Right lung (tissue), 5 donors: ENCODE results near the gene ARPP21. TPM values are rescaled to one million over a fixed set of nuclear protein-coding genes. Genes with fewer than 3 reads are reported as not detected.

Source experiments
- DNase-seq, 2 donors: peaks; one replicate each; pipeline ENCODE4 v3.0.0-alpha.2; 2013
- polyA plus RNA-seq, 5 donors: library from polyadenylated mRNA; unstranded; fragments of 120-200 nt; gene quantifications; one replicate each; pipeline versions ENCODE4 v1.2.1 to v1.2.3, GENCODE V29; 2013; ENCODE audit warnings: inconsistent platforms in 1 of 5, low replicate concordance in 1 of 5; ENCODE audit not compliant: insufficient read length in 5 of 5, insufficient read depth in 1 of 5

Gene ARPP21
- polyA plus RNA-seq, 5 donors: 0.20 to 6.4 (median 0.45) TPM; not detected in 1

DNA sequence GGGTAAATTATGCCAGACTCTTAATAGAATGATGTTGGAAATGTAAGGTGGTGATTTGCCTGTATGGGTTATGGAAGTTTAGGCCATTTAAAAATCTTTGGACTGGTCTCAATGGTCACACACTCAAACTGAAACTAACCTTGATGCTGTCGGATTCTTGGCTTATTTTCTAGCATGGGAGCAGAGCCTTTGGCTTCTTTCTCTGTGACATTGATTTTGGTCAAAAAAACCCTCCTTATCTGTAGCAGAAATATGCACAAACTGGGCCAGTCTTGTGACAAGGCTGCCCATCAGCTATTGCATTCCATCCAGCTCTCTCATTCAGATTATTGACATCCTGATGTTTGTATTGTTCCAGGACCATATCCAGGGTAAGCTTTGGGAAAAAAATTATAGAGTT is 35.9 kb downstream of the ARPP21 start:
- DNase-seq: no peak

- DNase-seq: no peak
Measured at GRCh38 chr3:35675621-35676020, 36.3 kb downstream of the ARPP21 start.

DNA sequence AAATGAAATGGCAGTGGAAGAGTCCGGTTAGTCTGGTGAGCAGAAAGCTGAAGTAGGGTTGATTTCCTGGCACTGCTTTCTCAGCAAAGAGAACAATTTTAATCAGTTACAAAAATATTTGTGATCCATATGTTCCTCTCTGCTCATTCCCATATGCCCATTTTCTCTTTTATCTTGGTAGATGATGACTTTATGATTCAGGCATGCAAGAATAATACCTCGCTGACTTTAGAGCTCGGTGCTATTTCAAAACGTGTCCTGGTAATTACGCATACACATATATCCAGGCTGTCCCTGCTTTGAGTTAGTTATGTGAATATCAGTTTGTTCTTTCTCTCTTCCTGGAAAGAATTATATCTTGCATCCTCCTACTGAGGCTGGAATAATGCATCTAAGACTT is 38.5 kb downstream of the ARPP21 start:
- no peak for DNase-seq

- DNase-seq: no peak
Measured at GRCh38 chr3:35678643-35679161, 39.4 kb downstream of the ARPP21 start.

- DNase-seq: no peak
Measured at GRCh38 chr3:35679409-35680080, 40.2 kb downstream of the ARPP21 start.

DNA sequence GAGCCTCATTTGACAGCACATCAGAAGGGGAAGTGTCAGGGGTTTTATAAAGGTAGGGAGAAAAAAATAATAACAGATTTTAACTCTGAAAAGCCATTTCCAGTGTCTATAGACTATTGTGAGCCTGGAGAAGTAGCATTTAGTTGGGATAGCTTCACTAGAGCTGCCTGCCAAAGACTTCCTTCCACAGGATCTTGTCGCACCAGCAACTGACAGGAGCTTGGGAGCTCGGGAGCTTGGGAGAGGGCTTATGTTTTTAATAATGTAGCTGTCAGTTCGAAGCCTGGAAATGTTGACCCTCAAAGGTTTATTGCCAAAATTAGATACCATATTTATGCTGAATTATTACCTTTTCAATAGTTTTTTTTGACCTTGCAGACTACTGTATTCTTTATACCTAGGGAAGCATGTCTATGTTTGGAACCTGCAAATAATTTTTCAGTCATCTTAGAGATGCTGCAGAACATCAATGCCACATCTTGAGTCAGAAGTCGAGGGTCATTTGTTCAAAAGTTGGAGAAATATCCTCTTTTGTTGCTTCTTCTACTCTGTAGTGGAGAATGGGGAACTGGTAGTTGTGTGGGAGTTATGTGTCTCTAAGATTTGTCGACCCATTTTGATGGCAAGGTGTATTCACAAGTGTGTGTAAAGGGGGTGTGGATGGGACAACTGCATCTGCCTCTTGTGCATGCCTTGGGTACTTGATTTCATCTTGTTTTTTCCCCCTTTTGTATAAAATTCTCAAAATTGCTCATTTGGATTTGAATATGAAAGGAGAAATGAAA is 41.7 kb downstream of the ARPP21 start:
- no peak for DNase-seq

DNA sequence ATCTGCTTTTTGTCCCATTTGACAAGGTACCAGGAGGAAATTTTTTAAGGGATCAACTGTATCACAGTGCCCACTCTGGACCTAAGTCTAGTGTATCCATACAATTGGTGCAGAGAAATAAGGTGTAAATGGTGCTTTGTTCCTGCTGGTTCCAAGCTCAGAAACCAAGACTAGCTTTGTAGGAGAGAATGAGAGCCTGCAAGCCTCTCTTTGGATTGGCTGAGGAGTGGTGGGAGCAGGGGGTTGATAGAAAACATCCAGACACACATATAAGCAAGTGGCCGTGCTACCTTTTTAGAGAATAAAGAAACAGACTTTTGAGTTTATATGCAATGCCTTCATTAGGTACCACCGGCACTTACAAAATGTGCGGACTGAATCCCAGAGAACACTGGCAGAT is 45.8 kb downstream of the ARPP21 start:
- DNase-seq: no peak

- DNase-seq: no peak
Measured at GRCh38 chr3:35688826-35689225, 49.5 kb downstream of the ARPP21 start.

DNA sequence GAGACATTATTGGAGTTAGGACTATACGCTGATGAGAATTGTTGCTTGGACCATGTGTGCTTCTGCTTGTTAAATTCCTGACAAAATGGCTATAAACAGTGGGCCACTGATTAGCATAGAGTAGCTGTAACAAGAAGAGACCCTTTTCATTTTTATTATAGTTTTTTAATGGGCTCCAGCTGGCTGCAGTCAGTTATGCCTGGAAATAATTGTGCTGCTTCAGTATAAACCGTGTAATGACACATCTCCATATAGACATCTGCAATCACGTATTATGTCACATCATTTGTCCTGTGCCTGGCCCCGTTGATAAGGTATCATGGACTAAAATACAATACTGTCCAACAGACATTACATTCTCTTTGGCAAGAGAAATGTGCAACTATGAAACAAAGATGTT is 50.9 kb downstream of the ARPP21 start:
- peak; percentile 55 to 58 for DNase-seq

DNA sequence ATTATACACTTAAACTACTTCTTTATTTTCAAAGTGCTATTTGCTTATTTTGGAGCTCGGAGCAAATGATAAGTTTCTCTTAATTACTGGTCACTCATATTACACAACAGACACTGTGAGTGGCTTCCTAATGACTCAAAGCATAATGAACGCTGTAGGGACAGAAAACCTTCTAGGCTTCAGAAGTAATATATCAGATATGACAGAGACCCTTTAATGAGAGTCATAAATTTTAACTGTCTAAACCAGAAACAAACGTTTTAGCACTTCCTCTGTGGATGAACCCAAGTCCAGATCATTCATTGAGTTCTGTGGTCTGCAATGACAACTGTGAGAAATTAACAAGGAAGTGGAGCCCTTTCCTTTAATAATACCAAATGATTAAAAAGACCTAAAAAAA is 66.6 kb downstream of the ARPP21 start:
- no peak for DNase-seq

- DNase-seq: no peak
Measured at GRCh38 chr3:35707904-35708303, 68.6 kb downstream of the ARPP21 start.

DNA sequence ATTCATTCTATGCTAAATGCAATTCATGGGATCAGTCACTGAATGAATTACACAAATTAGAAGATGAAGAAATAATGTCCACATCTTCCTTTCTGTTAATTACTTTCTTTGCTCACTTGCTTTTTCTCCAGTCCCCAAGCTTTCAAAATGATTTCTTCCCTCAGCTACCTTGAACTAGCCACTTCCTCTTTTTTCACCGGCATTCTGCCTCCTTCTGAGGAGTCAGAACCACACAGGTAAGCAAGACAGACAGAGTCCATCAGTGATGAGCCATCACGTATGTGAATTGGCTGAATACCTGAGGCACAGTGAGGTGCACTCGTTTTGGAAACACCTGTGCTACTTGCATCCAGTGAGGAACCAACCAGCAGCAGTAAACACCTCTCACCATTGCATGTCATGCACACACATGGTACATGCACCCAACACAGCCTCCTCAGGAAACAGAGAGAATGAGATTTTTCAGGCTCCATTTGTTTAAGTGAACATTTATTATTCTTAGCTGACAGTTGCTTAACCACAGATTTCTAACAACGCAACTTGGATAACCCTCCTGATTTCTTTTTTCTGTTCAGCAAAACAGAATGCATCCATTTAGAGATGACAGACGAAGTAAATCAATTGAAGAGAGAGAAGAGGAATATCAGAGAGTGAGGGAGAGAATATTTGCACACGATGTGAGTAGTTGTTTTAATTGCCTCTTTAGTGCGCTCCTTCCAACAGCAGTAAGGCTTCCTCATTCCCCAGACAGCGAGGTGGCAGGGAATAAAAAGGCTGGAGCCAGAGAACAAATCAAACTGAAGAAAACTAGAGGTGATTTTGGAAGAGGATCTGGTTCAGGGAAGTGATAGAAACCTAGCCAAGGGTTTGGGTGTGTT is 69.3 kb downstream of the ARPP21 start:
- no peak for DNase-seq

DNA sequence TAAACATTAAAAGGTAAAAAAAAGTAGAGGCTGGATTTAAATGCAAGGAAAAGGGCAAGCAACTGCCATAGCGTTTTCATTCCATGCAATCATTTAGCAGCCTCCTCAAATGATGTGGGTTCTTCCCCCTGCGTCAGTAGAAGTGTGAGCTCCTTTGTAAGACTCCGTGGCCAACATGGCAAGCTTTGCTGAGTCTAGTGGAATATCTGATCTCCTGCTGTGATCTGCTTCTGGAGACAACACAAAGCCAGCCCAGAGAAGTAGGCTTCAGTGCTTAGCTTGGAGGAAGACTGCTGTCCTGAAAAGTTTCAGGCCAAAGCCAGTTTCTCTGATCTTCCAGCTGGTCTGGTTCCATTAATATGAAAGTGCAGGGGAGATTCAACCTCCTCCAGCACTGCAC is 70.4 kb downstream of the ARPP21 start:
- no peak for DNase-seq

DNA sequence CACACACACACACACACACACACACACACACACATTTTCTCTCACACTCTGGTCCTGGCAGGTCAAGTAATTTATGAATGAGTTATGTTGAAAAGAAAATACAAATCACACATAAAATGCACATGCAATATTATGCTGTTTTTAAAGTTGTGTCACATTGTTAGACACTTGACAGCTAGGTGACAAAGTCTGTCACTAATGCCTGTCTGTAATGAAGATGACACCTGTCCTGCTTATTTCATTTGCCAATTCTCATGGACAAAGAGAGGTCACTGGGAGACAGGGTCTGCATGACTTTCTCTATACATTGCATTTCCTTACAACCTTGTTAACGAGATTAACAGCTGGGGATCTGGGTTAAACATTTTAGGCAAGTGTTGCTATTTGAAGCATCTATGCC is 71.2 kb downstream of the ARPP21 start:
- DNase-seq: no peak

DNA sequence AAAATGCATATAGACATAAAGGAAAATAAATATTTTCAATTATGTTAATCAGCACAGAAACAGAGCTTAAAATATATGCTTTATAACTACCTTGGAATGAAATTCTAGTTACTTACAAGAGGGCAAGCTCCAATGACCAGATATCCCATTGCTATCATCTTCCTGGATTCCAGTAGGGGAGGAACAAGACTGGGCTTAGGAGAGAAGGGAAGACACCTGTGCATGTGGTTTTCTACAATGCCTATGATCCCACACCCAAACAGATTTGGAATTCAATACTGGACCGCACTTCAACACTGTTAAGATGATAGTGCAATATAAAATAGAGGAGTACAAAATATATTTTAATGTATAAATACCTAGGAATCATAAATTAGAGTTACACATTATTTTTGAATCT is 79.6 kb downstream of the ARPP21 start:
- DNase-seq: no peak

DNA sequence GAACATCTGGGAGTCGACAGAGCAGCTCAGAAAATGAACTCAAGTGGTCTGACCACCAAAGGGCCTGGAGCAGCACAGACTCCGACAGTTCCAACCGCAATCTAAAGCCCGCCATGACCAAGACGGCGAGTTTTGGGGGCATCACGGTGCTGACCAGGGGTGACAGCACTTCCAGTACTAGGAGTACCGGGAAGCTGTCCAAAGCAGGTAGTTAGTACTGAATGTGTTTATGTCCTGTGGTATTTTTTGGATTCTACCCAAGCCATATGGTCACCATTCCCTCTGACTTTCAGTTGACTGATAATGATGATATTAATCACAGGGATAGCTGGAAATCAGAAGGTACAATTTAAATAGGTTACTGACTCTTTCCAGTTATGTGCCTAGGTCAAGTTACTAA is 82.3 kb downstream of the ARPP21 start:
- no peak for DNase-seq

GRCh38 chr3:35722902-35723301 is 83.6 kb downstream of the ARPP21 start:
- DNase-seq: no peak

- peak in 1 of 2 donors; percentile 11 for DNase-seq
Measured at GRCh38 chr3:35723480-35724097, 84.3 kb downstream of the ARPP21 start.

DNA sequence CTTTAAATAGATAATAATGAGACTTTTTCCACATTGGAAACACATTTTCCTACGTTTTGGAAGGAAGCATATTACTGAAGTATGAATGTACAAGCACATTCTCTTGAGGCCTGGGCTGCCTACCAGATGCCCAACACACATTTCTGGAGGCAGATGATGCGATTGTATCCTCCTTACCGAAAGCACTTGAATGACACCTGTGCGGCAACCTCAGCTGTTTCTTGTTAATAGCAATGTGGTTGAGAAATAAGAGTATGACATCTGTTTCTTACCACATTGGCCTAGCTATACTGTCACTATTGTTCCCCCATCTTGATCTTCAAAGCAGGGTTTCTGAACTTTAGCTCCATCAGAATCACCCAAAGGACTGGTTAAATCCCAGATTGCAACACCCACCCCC is 84.8 kb downstream of the ARPP21 start:
- no peak for DNase-seq

GRCh38 chr3:35727179-35727578 is 87.9 kb downstream of the ARPP21 start:
- DNase-seq: no peak

DNA sequence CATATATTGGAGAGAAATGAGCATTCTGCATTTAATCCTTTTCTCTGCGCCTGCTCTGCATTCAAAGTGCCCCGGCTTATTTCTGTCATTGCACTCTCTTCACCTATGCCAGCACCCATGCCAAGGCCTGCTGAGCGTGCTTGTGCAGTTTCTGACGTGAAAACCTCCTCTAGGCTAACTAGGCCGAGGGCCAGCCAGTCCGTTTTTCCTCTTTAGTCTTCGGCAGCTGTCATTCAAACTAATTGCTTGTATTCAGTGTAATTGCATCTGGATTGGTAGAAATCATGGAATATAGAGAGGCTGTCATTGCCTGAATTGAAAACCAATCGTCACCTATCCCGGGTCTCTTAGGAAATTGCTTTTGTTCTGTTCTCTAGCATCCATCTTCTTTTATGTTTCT is 94.0 kb downstream of the ARPP21 start:
- no peak for DNase-seq

- no peak for DNase-seq
Measured at GRCh38 chr3:35733864-35734263, 94.5 kb downstream of the ARPP21 start.
